CD14-positive monocyte (primary cell): ENCODE data around the gene APOL1. TPM values are rescaled to one million over a fixed set of nuclear protein-coding genes. Genes with fewer than 3 reads are reported as not detected.

ENCODE experiments used
- DNase-seq, 3 donors: peaks; one replicate each; pipeline ENCODE4 v3.0.0-alpha.2; 2011 to 2022
- H2AFZ ChIP-seq: 2 replicates; pipeline ENCODE4 v1.6.0; 2012; ENCODE audit warnings: mild to moderate bottlenecking, low read depth, low read length, inconsistent platforms; ENCODE audit not compliant: insufficient read depth, poor library complexity, severe bottlenecking
- H3K27ac ChIP-seq, 2 donors: 1 replicate in 1 of 2; 2 replicates in 1 of 2; pipeline ENCODE4 v1.5.1; 2012 to 2013; ENCODE audit warnings: low read length in 2 of 2, control low read depth in 1 of 2, inconsistent platforms in 1 of 2, low read depth in 1 of 2, mild to moderate bottlenecking in 1 of 2
- H3K27me3 ChIP-seq, 2 donors: one replicate each; pipeline versions ENCODE4 v1.6.0 to v1.6.1; 2011 to 2013; ENCODE audit warnings: low read length in 2 of 2; ENCODE audit not compliant: control insufficient read depth in 2 of 2, insufficient read depth in 2 of 2
- H3K36me3 ChIP-seq, 2 donors: replicated peaks in 1 of 2; 1 replicate in 1 of 2; 2 replicates in 1 of 2; pipeline versions ENCODE4 v1.5.1 to v1.6.1; 2012 to 2013; ENCODE audit warnings: low read length in 2 of 2, control low read depth in 1 of 2, inconsistent platforms in 1 of 2, mild to moderate bottlenecking in 1 of 2; ENCODE audit not compliant: insufficient read depth in 2 of 2, control insufficient read depth in 1 of 2
- H3K4me1 ChIP-seq, 2 donors: 1 replicate in 1 of 2; 2 replicates in 1 of 2; pipeline versions ENCODE4 v1.5.1 to v1.6.1; 2012 to 2013; ENCODE audit warnings: low read length in 2 of 2, control low read depth in 1 of 2, inconsistent platforms in 1 of 2, mild to moderate bottlenecking in 1 of 2, moderate library complexity in 1 of 2; ENCODE audit not compliant: insufficient read depth in 2 of 2, control insufficient read depth in 1 of 2
- H3K4me2 ChIP-seq: replicated peaks from 2 replicates; pipeline ENCODE3; 2012; ENCODE audit warnings: low read length, moderate library complexity, mild to moderate bottlenecking; ENCODE audit not compliant: poor library complexity, severe bottlenecking; ENCODE audit errors: extremely low read depth
- H3K4me3 ChIP-seq, 3 experiments: fragments of 200-600 bp in 1 of 3; sonication (generic) in 1 of 3; replicated peaks in 1 of 3; 1 replicate in 2 of 3; 2 replicates in 1 of 3; pipeline ENCODE4 v1.5.1; 2011 to 2013; ENCODE audit warnings: low read length in 3 of 3, mild to moderate bottlenecking in 3 of 3, control low read depth in 2 of 3, low read depth in 2 of 3, inconsistent platforms in 1 of 3, moderate library complexity in 1 of 3
- H3K79me2 ChIP-seq: 2 replicates; pipeline ENCODE4 v1.6.0; 2012; ENCODE audit warnings: mild to moderate bottlenecking, control low read depth, inconsistent platforms, low read length, moderate library complexity; ENCODE audit not compliant: insufficient read depth
- H3K9ac ChIP-seq: 2 replicates; pipeline ENCODE4 v1.6.0; 2017; ENCODE audit warnings: low read length, mild to moderate bottlenecking; ENCODE audit not compliant: insufficient read depth, poor library complexity, severe bottlenecking
- H3K9me3 ChIP-seq, 2 donors: replicated peaks in 1 of 2; 1 replicate in 1 of 2; 2 replicates in 1 of 2; pipeline versions ENCODE4 v1.5.1 to v1.6.1; 2012 to 2013; ENCODE audit warnings: low read length in 2 of 2, control low read depth in 1 of 2; ENCODE audit not compliant: control insufficient read depth in 1 of 2, insufficient read depth in 1 of 2
- H4K20me1 ChIP-seq: 2 replicates; pipeline ENCODE4 v1.6.0; 2012; ENCODE audit warnings: mild to moderate bottlenecking, low read length, control low read depth, moderate library complexity; ENCODE audit not compliant: insufficient read depth
- H3K27ac Mint-ChIP-seq, 7 donors: one replicate each; pipeline ENCODE4 v1.8.0; 2020; ENCODE audit warnings: mild to moderate bottlenecking in 7 of 7, mixed read lengths in 7 of 7, moderate library complexity in 6 of 7, inconsistent platforms in 2 of 7
- H3K27me3 Mint-ChIP-seq, 3 donors: one replicate each; pipeline ENCODE4 v1.8.0; 2021 to 2022; ENCODE audit warnings: low read depth in 3 of 3, mild to moderate bottlenecking in 3 of 3, mixed read lengths in 3 of 3, moderate library complexity in 3 of 3, inconsistent platforms in 1 of 3
- H3K36me3 Mint-ChIP-seq, 2 donors: one replicate each; pipeline ENCODE4 v1.8.0; 2020; ENCODE audit warnings: mixed read lengths in 2 of 2, inconsistent platforms in 1 of 2, mild to moderate bottlenecking in 1 of 2
- H3K4me1 Mint-ChIP-seq: one replicate; pipeline ENCODE4 v1.8.0; 2020; ENCODE audit warnings: mild to moderate bottlenecking, mixed read lengths
- H3K4me3 Mint-ChIP-seq, 2 donors: one replicate each; pipeline ENCODE4 v1.8.0; 2020; ENCODE audit warnings: mild to moderate bottlenecking in 2 of 2, mixed read lengths in 2 of 2, moderate library complexity in 1 of 2
- H3K9me3 Mint-ChIP-seq, 7 donors: one replicate each; pipeline ENCODE4 v1.8.0; 2020 to 2022; ENCODE audit warnings: mixed read lengths in 7 of 7, mild to moderate bottlenecking in 6 of 7, moderate library complexity in 6 of 7, inconsistent platforms in 2 of 7
- WGBS: methylation state at CpG from one replicate; pipeline ENCODE4 v1.1.5; 2013; ENCODE audit warnings: missing lambda C conversion rate; ENCODE audit not compliant: insufficient coverage; 5-methylcytosine and 5-hydroxymethylcytosine counted together
- intact Hi-C, 2 donors: fragments of 100-400 bp; cut with micrococcal nuclease; formaldehyde crosslinking; loops; one replicate each; pipeline versions ENCODE4 v1.15.0 to v1.15.1; 2023
- polyA plus RNA-seq, 3 donors: library from polyadenylated mRNA; depleted of rRNA in 1 of 3; unstranded in 2 of 3; stranded (reverse) in 1 of 3; fragments of 300-500 nt in 2 of 3; fragments of >200 nt in 1 of 3; fragmentation: Illumina TruSeq in 2 of 3; gene quantifications; 1 replicate in 2 of 3; 2 replicates in 1 of 3; pipeline ENCODE4 v1.2.3, GENCODE V29; 2012 to 2021
- small RNA-seq: library from RNA; depleted of rRNA; stranded (forward); fragments of <200 nt; gene quantifications from one replicate; pipeline ENCODE3, GENCODE V24; 2012; ENCODE audit warnings: low read depth; ENCODE audit not compliant: insufficient read length
- TF ChIP-seq, protein P1 (sequence below): fragments of 200-600 bp; IDR thresholded peaks from one replicate; pipeline ENCODE4 v1.8.0; 2022; ENCODE audit warnings: antibody characterized with exemption, mild to moderate bottlenecking

The APOL1 gene
- polyA plus RNA-seq, 3 donors: 3.4 to 7.5 (median 6.1) TPM

GRCh38 chr22:36316419-36316818, 63.5 kb downstream of the APOL1 start:
- H3K4me3 ChIP-seq: no peak overlapping the region
- H3K27ac Mint-ChIP-seq: peak overlapping the region in 2 of 7 donors; percentile 30 to 36
- no peak overlapping the region for H2AFZ ChIP-seq
- no peaks in the 10 kb centered on the region for H3K9me3 ChIP-seq
- 100% methylated on average over 10 of the region's 14 CpGs for WGBS
- TF ChIP-seq, protein P1, sequence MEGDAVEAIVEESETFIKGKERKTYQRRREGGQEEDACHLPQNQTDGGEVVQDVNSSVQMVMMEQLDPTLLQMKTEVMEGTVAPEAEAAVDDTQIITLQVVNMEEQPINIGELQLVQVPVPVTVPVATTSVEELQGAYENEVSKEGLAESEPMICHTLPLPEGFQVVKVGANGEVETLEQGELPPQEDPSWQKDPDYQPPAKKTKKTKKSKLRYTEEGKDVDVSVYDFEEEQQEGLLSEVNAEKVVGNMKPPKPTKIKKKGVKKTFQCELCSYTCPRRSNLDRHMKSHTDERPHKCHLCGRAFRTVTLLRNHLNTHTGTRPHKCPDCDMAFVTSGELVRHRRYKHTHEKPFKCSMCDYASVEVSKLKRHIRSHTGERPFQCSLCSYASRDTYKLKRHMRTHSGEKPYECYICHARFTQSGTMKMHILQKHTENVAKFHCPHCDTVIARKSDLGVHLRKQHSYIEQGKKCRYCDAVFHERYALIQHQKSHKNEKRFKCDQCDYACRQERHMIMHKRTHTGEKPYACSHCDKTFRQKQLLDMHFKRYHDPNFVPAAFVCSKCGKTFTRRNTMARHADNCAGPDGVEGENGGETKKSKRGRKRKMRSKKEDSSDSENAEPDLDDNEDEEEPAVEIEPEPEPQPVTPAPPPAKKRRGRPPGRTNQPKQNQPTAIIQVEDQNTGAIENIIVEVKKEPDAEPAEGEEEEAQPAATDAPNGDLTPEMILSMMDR: no peak
- no peak overlapping the region for H3K4me3 Mint-ChIP-seq
- H3K27ac ChIP-seq: no peak overlapping the region
- DNase-seq: no peak
- H3K9me3 Mint-ChIP-seq: no peaks in the 10 kb centered on the region
- H4K20me1 ChIP-seq: peaks cover 99% of the 10 kb centered on the region
- peaks cover 0 to 3% (median 0%) of the 10 kb centered on the region in 3 donors for H3K27me3 Mint-ChIP-seq
- peaks cover 75% of the 10 kb centered on the region for H3K79me2 ChIP-seq
- H3K36me3 ChIP-seq: peaks cover 92 to 100% of the 10 kb centered on the region in 2 donors
- no peaks in the 10 kb centered on the region for H3K27me3 ChIP-seq
- H3K4me2 ChIP-seq: no peak overlapping the region
- peaks cover 87 to 98% of the 10 kb centered on the region in 2 donors for H3K36me3 Mint-ChIP-seq
- H3K9ac ChIP-seq: no peak overlapping the region
- H3K4me1 ChIP-seq: no peaks in the 10 kb centered on the region
- no peaks in the 10 kb centered on the region for H3K4me1 Mint-ChIP-seq
- intact Hi-C loops: no loop called here

Small RNA genes within 50 kb of the gene (small RNA-seq; reads per million reads assigned to genes)
- not detected for gene MIR6819

Other genes starting within 250 kb of the APOL1 start
- not detected for gene RBFOX2, start 224.3 kb upstream of the APOL1 start, polyA plus RNA-seq
- gene APOL3, start 92.4 kb upstream of the APOL1 start, polyA plus RNA-seq: 10 to 100 TPM; 39.9 to 97.0 (median 61.3) TPM
- 1 to 10 TPM in 1 of 3 donors, under 1 TPM in 2; 0.51 to 1.4 (median 0.71) TPM for gene APOL4, start 51.3 kb upstream of the APOL1 start, polyA plus RNA-seq
- 10 to 100 TPM; 12.6 to 47.0 (median 13.2) TPM for gene APOL2, start 13.6 kb upstream of the APOL1 start, polyA plus RNA-seq
- 100 to 1,000 TPM in 1 of 3 donors, 10 to 100 TPM in 2; 35.6 to 163 (median 79.5) TPM for gene MYH9, start 134.8 kb downstream of the APOL1 start, polyA plus RNA-seq
- gene TXN2, start 228.5 kb downstream of the APOL1 start, polyA plus RNA-seq: 100 to 1,000 TPM in 2 of 3 donors, 10 to 100 TPM in 1; 79.8 to 141 (median 140) TPM